Activated naive CD8-positive, alpha-beta T cell treated with anti-CD3 and anti-CD28 coated beads, Interleukin-2, amount 10 ng/mL, durations not matched to agents 7 days and 5 days (primary cell): ENCODE data around the gene GALNT12. TPM values are rescaled to one million over a fixed set of nuclear protein-coding genes. Genes with fewer than 3 reads are reported as not detected.

Experiments
- ATAC-seq: fragments of 150-1000 bp; cut with Tn5 transposase; one replicate; pipeline ENCODE4 v1.10.0; 2021; ENCODE audit warnings: low read depth, moderate library complexity
- POLR2A ChIA-PET: fragments of 350-600 bp; sonication (Branson Sonifier 250); formaldehyde crosslinking; loops from one replicate; lab custom pipeline; 2021; ENCODE audit warnings: antibody characterized with exemption; lab: Charles Lee
- DNase-seq: peaks from one replicate; pipeline ENCODE4 v3.0.0; 2021
- H3K27ac Mint-ChIP-seq: one replicate; pipeline ENCODE4 v1.8.0; 2022; ENCODE audit warnings: mild to moderate bottlenecking, mixed read lengths
- H3K27me3 Mint-ChIP-seq: one replicate; pipeline ENCODE4 v1.8.0; 2022; ENCODE audit warnings: mild to moderate bottlenecking, moderate library complexity, mixed read lengths
- H3K36me3 Mint-ChIP-seq: one replicate; pipeline ENCODE4 v1.8.0; 2021; ENCODE audit warnings: mild to moderate bottlenecking, mixed read lengths
- H3K4me1 Mint-ChIP-seq: one replicate; pipeline ENCODE4 v1.8.0; 2021; ENCODE audit warnings: mixed read lengths
- H3K4me3 Mint-ChIP-seq: one replicate; pipeline ENCODE4 v1.8.0; 2022; ENCODE audit warnings: mild to moderate bottlenecking, moderate library complexity, mixed read lengths
- H3K9me3 Mint-ChIP-seq: one replicate; pipeline ENCODE4 v1.8.0; 2021; ENCODE audit warnings: mixed read lengths
- total RNA-seq, 2 experiments: library from RNA; stranded (reverse); gene quantifications; one replicate each; pipeline ENCODE4 v1.2.3, GENCODE V29; 2021

Gene GALNT12
- total RNA-seq, 2 experiments from 2014 or later: 12.2 to 12.6 TPM

DNA sequence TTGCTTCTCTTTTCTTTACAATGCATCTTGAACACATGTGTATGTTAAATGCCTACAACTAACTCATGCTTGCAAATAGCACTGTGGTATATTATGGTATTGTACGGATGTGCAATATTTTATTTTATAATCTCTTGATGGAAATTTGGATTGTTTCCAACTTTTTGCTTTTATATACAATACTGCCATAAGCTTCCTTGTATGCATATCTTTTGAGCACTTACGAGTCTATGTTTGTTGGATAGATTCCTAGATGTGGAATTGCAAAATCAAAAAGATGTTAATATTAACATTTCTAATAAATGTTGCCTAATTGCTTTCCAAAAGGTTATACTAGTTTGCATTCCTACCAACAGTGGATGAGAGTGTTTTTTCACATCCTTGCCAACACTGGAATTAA lies 3.4 kb upstream of the GALNT12 start:
- H3K27me3 Mint-ChIP-seq: peaks cover 35% of the 10 kb centered on the region
- H3K36me3 Mint-ChIP-seq: no peaks in the 10 kb centered on the region
- no peaks in the 10 kb centered on the region for H3K9me3 Mint-ChIP-seq
- no peak overlapping the region for H3K27ac Mint-ChIP-seq
- no peak overlapping the region for H3K4me3 Mint-ChIP-seq
- POLR2A ChIA-PET: no interaction called here
- ATAC-seq (no peak), DNase-seq (no peak)
- peaks cover 16% of the 10 kb centered on the region for H3K4me1 Mint-ChIP-seq

DNA sequence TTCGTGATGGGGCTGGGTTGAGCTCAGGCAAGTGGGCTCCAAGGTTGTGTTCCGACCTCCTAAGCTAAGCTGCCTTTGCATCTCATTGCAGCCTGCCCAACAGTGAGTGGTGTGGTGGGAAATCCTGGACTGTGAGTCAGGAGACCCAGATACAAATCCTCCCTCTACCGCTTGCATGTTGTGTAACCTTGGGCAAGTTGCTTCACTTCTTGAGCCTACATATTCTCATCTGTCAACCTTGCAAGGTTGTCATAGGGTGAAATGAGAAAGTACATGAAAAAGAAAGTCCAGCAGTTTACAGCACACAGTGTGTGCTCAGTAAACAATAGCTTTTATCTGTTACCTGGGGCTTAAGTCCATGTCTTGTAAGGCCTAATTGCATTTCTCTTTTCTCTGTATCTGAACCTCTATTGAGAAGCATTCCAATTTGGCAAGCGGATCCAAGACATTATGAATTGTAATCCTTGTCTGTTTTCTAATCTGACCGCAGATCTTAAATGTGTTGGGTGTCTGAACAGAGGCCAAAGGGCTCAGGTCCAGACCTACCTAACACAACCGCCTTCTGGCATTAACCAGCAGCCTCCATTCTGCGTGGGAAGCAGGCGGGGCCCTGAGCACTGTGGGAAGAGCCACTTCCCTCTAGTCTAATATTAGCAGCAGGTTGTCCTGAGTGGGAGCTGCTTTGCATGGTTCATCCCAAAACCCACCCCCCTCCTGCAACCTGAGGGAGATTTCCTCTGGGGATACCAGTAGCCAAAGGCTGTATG lies 1.8 kb upstream of the GALNT12 start:
- POLR2A ChIA-PET: interaction anchor here (0.6 to 1.8 kb wide), 2 partner anchors 9 to 49 kb away, joined by 5 to 8 read pairs; partner anchors contain the start of gene ANKS6
- H3K9me3 Mint-ChIP-seq: no peaks in the 10 kb centered on the region
- ATAC-seq (no peak), DNase-seq (no peak)
- peaks cover 39% of the 10 kb centered on the region for H3K27me3 Mint-ChIP-seq
- H3K36me3 Mint-ChIP-seq: peaks cover 3% of the 10 kb centered on the region
- H3K4me1 Mint-ChIP-seq: peaks cover 23% of the 10 kb centered on the region
- H3K27ac Mint-ChIP-seq: no peak overlapping the region
- no peak overlapping the region for H3K4me3 Mint-ChIP-seq

DNA sequence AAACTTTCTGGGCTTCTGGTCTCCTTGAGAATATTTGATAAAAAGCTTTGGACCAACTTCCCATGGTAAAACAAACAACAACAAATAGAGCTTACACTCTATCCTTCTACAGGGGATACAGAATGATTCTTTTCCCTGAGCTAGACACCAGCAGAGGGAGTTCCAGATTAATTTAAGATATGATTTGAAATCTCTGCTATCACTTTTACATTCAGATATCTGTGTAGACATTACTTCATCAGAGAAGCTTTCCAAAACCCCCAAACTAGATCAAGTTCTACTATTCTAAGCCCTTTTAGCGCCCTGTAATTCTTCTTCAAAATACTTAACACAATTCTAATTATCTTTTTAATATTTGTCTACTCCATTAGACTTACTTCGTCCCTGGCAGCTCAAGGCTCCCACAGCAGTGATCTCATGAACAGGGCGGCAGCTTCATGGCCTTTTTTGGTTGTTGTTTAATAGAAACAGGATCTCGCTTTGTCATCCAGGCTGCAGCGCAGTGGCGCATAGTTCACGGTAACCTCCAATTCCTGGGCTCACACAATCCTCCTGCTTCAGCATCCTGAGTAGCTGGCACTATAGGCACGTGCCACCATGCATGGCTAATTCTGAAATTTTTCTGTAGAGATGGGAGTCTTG lies 955 bp upstream of the GALNT12 start:
- POLR2A ChIA-PET: interaction anchor here (1.8 kb wide), 1 partner anchor 10 kb away, joined by 8 read pairs; the partner anchor contains the start of gene ANKS6
- no peak for DNase-seq
- Mint-ChIP-seq H3K4me3 (peak overlapping the region; percentile 20), H3K4me1 (peaks cover 30% of the 10 kb centered on the region), H3K9me3 (peaks cover 2% of the 10 kb centered on the region), H3K27me3 (peaks cover 39% of the 10 kb centered on the region), H3K36me3 (peaks cover 10% of the 10 kb centered on the region), H3K27ac (no peak overlapping the region)
- ATAC-seq: no peak

DNA sequence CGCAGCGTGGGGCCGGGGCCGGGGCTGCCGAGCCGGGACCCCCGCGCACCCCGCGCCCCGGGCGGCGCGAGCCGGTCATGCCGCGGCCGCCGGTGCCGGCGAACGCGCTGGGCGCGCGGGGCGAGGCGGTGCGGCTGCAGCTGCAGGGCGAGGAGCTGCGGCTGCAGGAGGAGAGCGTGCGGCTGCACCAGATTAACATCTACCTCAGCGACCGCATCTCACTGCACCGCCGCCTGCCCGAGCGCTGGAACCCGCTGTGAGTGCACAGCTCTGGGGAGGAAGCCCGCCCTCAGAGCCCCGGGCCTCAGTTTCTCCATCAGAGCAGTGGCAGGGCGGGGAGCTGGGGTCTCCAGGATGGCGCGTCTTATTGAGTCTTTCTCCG lies 335 bp downstream of the GALNT12 start:
- H3K9me3 Mint-ChIP-seq: peaks cover 4% of the 10 kb centered on the region
- DNase-seq: peak; percentile 70
- POLR2A ChIA-PET: interaction anchor here (1.4 kb wide), 1 partner anchor 205 kb away, joined by 4 read pairs; no protein-coding TSS in a partner anchor
- H3K27me3 Mint-ChIP-seq: peaks cover 33% of the 10 kb centered on the region
- peak; percentile 46 for ATAC-seq
- H3K36me3 Mint-ChIP-seq: peaks cover 18% of the 10 kb centered on the region
- H3K4me1 Mint-ChIP-seq: peaks cover 30% of the 10 kb centered on the region
- peak overlapping the region; percentile 84 for H3K4me3 Mint-ChIP-seq
- H3K27ac Mint-ChIP-seq: peak overlapping the region; percentile 40

DNA sequence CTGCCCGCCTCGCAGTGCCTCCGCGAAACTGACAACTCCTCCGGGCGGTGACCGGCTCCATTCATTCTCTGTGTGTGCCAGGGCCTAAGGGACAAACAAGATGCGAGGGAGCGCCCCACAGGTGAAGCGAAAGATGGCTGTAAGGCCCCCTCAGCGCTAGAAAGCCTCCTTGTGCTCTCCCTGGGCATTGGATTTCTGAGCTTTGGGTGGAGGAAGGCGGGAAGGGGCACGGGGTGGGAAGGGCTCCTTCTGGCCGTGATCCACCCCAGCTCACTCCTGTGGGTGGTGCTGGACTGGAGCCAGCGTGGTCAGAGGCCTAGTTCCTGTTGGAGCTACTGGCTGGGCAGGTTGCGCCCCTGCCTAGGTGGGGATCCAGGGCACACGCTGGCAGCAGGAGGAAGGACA lies 943 bp downstream of the GALNT12 start:
- Mint-ChIP-seq H3K27ac (peak overlapping the region; percentile 40), H3K36me3 (peaks cover 22% of the 10 kb centered on the region), H3K27me3 (peaks cover 33% of the 10 kb centered on the region), H3K9me3 (peaks cover 4% of the 10 kb centered on the region), H3K4me3 (peak overlapping the region; percentile 84), H3K4me1 (peaks cover 30% of the 10 kb centered on the region)
- peak; percentile 45 for DNase-seq
- POLR2A ChIA-PET: interaction anchor here (1.4 kb wide), 1 partner anchor 205 kb away, joined by 4 read pairs; no protein-coding TSS in a partner anchor
- ATAC-seq: peak; percentile 11

DNA sequence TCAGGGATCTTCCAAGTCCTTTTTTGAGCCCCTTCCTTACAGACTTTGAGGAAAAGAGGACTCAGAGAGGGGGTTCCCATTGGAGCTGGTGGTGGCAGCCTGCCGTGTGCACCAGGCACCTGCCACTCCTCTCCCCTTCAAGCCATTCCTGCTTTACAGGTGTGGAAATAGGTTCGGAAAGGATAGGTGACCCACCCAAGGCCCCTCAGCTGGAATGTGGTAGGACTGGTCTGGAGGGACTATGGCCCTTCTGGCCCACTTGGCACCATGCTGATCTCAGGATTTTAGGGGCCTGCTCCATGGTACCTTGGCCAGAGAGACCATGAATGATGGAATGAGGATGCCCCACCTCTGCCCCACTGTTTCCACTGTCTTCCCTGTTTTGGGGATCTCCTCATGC lies 1.4 kb downstream of the GALNT12 start:
- DNase-seq (no peak), ATAC-seq (no peak)
- H3K27me3 Mint-ChIP-seq: peaks cover 33% of the 10 kb centered on the region
- peaks cover 23% of the 10 kb centered on the region for H3K36me3 Mint-ChIP-seq
- H3K9me3 Mint-ChIP-seq: peaks cover 4% of the 10 kb centered on the region
- H3K4me3 Mint-ChIP-seq: peak overlapping the region; percentile 84
- peaks cover 30% of the 10 kb centered on the region for H3K4me1 Mint-ChIP-seq
- POLR2A ChIA-PET: interaction anchor here (1.4 kb wide), 1 partner anchor 204 kb away, joined by 4 read pairs; no protein-coding TSS in a partner anchor
- H3K27ac Mint-ChIP-seq: no peak overlapping the region

DNA sequence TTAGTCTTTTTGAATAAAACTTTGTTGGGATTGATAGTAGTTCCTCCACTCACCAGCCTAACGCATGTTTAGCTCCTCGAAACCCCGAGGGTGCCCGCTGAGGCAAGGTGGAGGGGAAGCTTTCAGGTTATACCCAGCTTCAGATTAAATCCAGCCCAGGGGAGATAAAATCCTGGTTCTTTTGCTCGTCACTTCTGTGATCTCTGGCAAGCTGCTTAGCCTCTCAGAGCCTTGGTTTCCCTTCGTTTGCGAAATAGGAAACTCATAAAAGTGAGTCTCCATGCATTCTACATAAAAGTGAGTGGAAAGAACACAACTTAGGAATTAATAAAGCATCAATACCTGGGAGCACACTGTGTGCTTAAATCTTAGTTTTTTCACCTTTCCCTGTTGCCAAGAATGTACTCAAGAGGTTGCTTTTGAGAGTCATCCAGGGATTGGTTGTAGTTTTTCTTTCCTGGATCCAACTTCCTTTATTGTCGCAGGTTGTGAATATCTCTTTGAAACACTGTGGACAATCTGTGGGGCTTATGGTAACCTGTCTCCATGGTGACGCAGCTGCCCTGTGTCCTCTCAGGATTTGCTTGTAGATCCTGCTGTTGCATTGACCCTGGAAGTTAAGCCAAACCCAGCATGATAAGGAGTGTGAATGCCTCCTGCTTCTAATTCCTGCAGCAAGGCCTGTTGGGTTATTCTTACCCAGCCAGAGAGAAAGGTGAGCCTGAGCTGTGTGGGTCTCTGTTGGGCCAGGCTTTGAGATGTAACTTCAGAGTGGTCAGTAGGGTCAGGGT lies 2.0 kb downstream of the GALNT12 start:
- Mint-ChIP-seq H3K27me3 (peaks cover 28% of the 10 kb centered on the region), H3K27ac (no peak overlapping the region), H3K36me3 (peaks cover 27% of the 10 kb centered on the region), H3K4me1 (peaks cover 30% of the 10 kb centered on the region), H3K9me3 (peaks cover 6% of the 10 kb centered on the region), H3K4me3 (peak overlapping the region; percentile 31)
- ATAC-seq (no peak), DNase-seq (no peak)
- POLR2A ChIA-PET: no interaction called here

DNA sequence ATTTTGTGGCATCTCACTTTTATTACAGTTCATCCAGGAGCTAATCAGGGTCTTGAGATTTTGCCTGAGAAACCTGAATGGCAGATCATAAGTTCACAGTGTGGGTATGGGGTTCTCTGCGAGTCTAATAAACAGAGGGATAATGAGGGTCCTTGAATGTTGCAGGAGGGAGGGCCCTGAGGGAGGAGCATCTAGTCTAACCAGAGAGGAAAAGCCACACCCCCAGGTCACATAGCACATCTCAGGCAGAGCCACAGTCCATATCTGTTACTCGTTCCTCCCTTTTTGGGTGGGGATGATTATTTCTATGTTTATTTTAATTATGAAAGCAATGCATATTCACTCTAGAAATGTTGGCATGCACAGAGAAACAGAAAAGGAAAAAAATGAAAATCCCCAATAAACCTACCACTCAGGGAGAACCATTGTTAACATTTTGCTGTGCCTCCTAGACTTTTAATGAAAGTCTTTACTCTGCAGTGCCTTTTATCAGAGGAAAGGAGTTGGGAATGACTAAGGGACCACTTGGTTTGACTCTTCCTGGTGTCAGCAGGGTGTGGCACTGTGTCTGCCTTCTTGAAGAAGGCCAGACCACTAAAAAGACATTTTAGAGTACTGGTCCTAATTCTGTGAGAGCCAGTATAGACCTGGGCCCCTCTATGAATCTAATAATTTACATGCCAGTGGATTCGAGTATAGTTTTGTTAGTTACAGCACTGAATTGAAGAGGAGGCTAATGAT lies 2.8 kb downstream of the GALNT12 start:
- no peak overlapping the region for H3K27ac Mint-ChIP-seq
- peaks cover 27% of the 10 kb centered on the region for H3K36me3 Mint-ChIP-seq
- peaks cover 6% of the 10 kb centered on the region for H3K9me3 Mint-ChIP-seq
- ATAC-seq (no peak), DNase-seq (no peak)
- H3K4me3 Mint-ChIP-seq: no peak overlapping the region
- POLR2A ChIA-PET: no interaction called here
- peaks cover 30% of the 10 kb centered on the region for H3K4me1 Mint-ChIP-seq
- H3K27me3 Mint-ChIP-seq: peaks cover 22% of the 10 kb centered on the region

DNA sequence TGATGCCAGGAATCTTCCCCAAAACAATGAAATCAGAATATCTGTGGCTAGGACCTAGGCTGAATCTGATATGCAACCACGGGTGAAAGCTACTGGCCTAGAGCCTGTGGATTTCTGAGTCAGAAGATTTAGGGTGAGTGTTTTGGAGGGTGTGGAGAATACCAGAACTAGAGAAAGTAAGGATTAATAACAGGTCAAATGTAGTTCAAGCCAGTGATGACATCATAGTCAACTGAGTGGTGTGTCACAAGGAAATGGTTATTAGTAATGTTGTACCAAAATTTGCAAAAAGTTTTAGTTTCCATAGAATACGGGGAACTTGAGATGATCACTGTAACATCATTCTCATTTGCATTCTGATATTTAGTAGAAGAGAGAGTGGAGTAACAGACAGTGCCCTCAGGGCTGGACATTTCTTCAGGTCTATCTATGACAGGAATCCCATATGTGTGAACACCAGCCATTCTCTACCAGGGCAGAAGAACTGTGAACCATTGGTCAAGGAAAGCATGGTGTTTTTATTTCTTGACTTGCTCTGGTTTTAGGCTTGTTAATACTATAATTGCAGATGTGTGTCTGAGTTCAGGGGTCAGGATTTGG lies 3.7 kb downstream of the GALNT12 start:
- Mint-ChIP-seq H3K4me1 (peaks cover 30% of the 10 kb centered on the region), H3K4me3 (no peak overlapping the region), H3K27me3 (peaks cover 16% of the 10 kb centered on the region), H3K9me3 (peaks cover 6% of the 10 kb centered on the region), H3K36me3 (peaks cover 28% of the 10 kb centered on the region), H3K27ac (no peak overlapping the region)
- ATAC-seq: no peak
- no peak for DNase-seq
- POLR2A ChIA-PET: no interaction called here

DNA sequence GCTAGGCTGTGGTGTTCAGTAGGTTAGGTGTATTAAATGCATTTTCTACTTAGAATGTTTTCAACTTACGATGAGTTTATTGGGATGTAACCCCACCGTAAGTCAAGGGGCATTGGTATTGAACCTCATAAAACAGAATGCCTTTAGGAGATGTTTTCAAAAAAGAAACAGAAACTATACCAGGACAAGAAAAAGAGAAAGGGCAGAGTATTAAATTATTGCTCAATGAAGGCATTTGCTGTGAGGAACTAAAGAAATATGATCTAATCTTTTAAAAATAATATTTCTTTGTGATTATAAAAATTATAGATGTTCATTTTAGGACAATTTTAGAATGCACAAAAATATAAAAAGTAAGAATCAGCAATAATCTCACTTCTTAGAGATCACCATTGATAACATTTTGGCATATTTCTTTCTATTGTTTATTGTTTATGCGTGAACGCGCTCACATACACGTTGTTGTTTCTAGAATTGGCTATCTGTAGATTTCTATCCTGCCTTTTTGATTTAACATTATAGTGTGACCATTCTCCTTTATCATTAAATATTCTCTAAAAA lies 8.0 kb downstream of the GALNT12 start:
- H3K4me3 Mint-ChIP-seq: no peak overlapping the region
- H3K27me3 Mint-ChIP-seq: no peaks in the 10 kb centered on the region
- POLR2A ChIA-PET: no interaction called here
- H3K36me3 Mint-ChIP-seq: peaks cover 36% of the 10 kb centered on the region
- H3K27ac Mint-ChIP-seq: no peak overlapping the region
- DNase-seq: no peak
- H3K9me3 Mint-ChIP-seq: peaks cover 10% of the 10 kb centered on the region
- peaks cover 17% of the 10 kb centered on the region for H3K4me1 Mint-ChIP-seq
- no peak for ATAC-seq

DNA sequence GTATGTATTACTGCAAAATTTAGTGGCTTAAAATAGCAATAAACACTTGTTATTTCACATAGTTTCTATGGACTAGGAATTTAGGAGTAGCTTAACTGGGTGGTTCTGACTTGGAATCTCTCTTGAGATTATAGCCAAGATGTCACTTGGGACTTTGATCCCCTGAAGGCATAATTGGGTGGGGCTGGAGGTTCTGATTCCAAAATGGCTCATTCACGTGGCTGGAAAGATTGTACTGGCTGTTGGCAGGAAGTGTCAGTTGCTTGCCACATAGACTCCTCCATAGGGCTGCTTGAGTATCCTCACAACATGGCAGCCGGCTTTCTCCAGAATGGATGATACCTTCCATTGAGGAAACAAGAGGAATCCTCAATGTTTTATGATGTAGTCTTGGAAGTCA lies 11.3 kb downstream of the GALNT12 start:
- POLR2A ChIA-PET: no interaction called here
- Mint-ChIP-seq H3K27me3 (no peaks in the 10 kb centered on the region), H3K27ac (no peak overlapping the region), H3K36me3 (peaks cover 19% of the 10 kb centered on the region), H3K4me3 (no peak overlapping the region), H3K9me3 (peaks cover 6% of the 10 kb centered on the region), H3K4me1 (peaks cover 9% of the 10 kb centered on the region)
- ATAC-seq: no peak
- DNase-seq: no peak

DNA sequence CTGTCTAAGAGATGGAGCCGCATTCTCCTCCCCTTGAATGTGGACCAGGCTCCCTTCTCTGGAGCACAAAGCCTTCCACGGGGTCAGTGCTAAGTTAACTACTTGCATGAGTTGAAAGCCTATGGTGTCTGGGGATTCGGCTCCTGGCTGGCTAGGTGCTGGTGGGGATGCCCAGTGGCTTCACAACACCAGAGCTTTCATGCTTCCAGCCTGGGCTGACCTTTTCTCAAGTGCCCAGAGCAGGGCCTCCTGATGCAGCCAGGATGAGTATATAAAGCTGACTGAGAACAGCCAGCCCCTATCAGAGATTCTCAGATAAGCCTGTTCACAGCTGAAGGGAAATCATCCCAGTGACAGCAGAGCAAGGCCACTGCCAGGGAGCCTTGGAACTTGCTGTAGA lies 11.8 kb downstream of the GALNT12 start:
- POLR2A ChIA-PET: no interaction called here
- Mint-ChIP-seq H3K27ac (no peak overlapping the region), H3K4me3 (peak overlapping the region; percentile 15), H3K4me1 (peaks cover 9% of the 10 kb centered on the region), H3K9me3 (peaks cover 4% of the 10 kb centered on the region), H3K36me3 (peaks cover 15% of the 10 kb centered on the region), H3K27me3 (no peaks in the 10 kb centered on the region)
- ATAC-seq: no peak
- no peak for DNase-seq
